Brain pericyte (primary cell): ENCODE data around the gene ZNF433.
"Not testable (repeated sequence)": the region's sequence is repeated elsewhere in the genome, so short reads cannot be mapped to it uniquely, and the experiment has no call there.

Source experiments
- DNase-seq: peaks from one replicate; pipeline ENCODE4 v3.0.0-alpha.2; 2012; ENCODE audit warnings: low read depth, low spot score

ZNF433 gene

GRCh38 chr19:12035220-12036172, at the start of gene ZNF433:
Gene ZNF433 (minus strand): TSS chr19:12035679. CDS start chr19:12035539, 140 bp downstream.
- peak; percentile 39 for DNase-seq

- not testable (repeated sequence) for DNase-seq
These were observed 47.9 kb upstream of the ZNF433 start for GRCh38 chr19:12083336-12083735.

GRCh38 chr19:12077375-12077774, 41.9 kb upstream of the ZNF433 start:
- DNase-seq: no peak

- not testable (repeated sequence) for DNase-seq
These were observed 40.9 kb upstream of the ZNF433 start for GRCh38 chr19:12076331-12076730.

- DNase-seq: no peak
These were observed 40.2 kb upstream of the ZNF433 start for GRCh38 chr19:12075538-12076139.

GRCh38 chr19:12064590-12065538, 29.4 kb upstream of the ZNF433 start, which contains the start of gene ZNF844:
Gene ZNF844 (plus strand): TSS chr19:12064731. CDS start chr19:12064874, 143 bp downstream.
- DNase-seq: peak; percentile 33

GRCh38 chr19:12055784-12056183, 20.3 kb upstream of the ZNF433 start:
- no peak for DNase-seq

- DNase-seq: peak; percentile 32
These were observed 17.2 kb upstream of the ZNF433 start, which contains the start of gene ZNF878 for GRCh38 chr19:12052497-12053169. Gene ZNF878 (minus strand): TSS chr19:12052961. CDS start chr19:12052801, 160 bp downstream.

GRCh38 chr19:12052091-12052496, 16.6 kb upstream of the ZNF433 start:
- DNase-seq: no peak

- no peak for DNase-seq
These were observed 12.4 kb upstream of the ZNF433 start for GRCh38 chr19:12047868-12048267.

GRCh38 chr19:12043752-12044422, 8.4 kb upstream of the ZNF433 start:
- DNase-seq: no peak

GRCh38 chr19:12042893-12043292, 7.4 kb upstream of the ZNF433 start:
- DNase-seq: no peak

GRCh38 chr19:12034620-12035019, 859 bp downstream of the ZNF433 start:
- DNase-seq: no peak

- no peak for DNase-seq
These were observed 1.3 kb downstream of the ZNF433 start for GRCh38 chr19:12034198-12034597.

- no peak for DNase-seq
These were observed 19.7 kb downstream of the ZNF433 start for GRCh38 chr19:12015753-12016116.

GRCh38 chr19:12015015-12015752, 20.3 kb downstream of the ZNF433 start:
- DNase-seq: no peak

GRCh38 chr19:12000152-12000981, 35.1 kb downstream of the ZNF433 start:
- no peak for DNase-seq

- no peak for DNase-seq
These were observed 40.3 kb downstream of the ZNF433 start for GRCh38 chr19:11995174-11995573.

GRCh38 chr19:11991921-11992320, 43.6 kb downstream of the ZNF433 start:
- DNase-seq: not testable (repeated sequence)
